ENCODE data around the gene OSBPL6.
"Not testable (repeated sequence)": the region's sequence is repeated elsewhere in the genome, so short reads cannot be mapped to it uniquely, and the experiment has no call there.

Gene OSBPL6
- total RNA-seq: 0.26 to 0.39 (median 0.35) reads per million in 3 donors

DNA sequence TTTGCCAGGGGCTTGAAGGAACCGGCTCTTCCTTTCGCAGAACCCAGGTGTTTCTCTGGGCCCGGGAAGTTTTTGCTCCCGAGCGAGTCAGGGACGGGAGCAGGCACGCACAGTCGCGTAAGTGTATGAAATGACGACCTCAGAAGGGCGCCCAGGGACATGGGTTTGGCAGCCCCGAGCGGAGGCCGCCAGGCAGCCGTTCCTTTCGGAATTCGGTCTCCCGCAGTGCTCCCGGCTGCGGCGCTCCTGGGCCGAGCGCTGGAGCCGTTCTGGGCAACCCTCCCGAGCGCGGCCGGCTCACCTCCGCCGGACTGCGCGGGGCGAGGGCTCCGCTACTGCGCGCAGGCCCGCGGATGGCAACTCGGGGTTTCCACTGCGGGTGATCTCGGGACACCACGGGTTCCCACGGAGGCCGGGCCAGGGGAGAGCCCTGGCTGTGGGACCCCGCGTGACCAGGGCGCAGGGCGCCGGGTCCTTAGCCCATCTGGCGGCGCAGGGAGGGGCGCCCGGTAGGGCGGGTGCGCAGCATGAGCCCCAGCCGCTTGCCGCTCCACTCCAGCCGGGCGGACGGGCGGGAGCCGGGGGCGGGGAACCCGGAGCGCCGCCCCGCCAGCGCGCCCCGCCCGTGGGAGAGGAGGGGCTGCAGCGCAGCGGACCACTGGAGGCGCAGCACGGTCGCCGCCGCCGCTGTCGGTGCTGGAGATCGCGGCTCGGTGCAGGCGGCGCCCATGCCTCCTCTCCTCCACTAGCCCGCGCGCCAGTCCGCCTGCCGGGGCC, at the start of gene OSBPL6:
TSS of gene OSBPL6 (plus strand) at position 690 of the 777 bp plus-strand sequence. CDS start 111,673 bp downstream, outside the sequence.
- H3K4me3 ChIP-seq (ENCODE audit: insufficient read depth, low read depth, low read length, poor library complexity, severe bottlenecking): peak within 1 kb of the TSS; percentile 64

DNA sequence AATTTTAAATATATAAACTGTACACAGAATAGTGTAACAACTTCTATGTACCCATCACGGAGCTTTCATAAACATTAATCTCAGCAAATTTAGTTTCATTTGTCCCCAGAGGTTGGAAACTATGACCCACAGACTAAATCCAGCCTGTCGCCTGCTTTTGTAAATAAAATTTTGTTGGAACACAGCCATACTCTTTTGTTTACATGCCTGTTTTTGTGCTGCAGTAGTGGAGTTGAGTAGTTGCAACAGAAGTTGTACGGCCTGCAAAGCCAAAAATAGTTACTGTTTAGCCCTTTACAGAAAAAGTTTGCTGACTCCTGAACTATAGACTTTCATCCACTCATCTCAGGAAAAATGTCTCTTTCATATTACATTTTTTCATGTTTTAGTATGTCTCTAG, 42.3 kb upstream of the OSBPL6 start:
- no peaks in the 10 kb centered on the region for H3K4me1 ChIP-seq (ENCODE audit: control insufficient read depth, insufficient read depth, low read length, poor library complexity, severe bottlenecking)
- no peaks in the 10 kb centered on the region for H3K36me3 ChIP-seq (ENCODE audit: control insufficient read depth, insufficient read depth, low read length)
- no peaks in the 10 kb centered on the region for H3K9me3 ChIP-seq (ENCODE audit: control insufficient read depth, low read length)
- H3K27me3 ChIP-seq (replicated peaks; ENCODE audit: control insufficient read depth, insufficient read depth, low read length, poor library complexity, severe bottlenecking): no peaks in the 10 kb centered on the region
- H3K27ac ChIP-seq (ENCODE audit: insufficient read depth, low read length, poor library complexity, severe bottlenecking): no peak overlapping the region
- DNase-seq: no peak
- H3K4me3 ChIP-seq (ENCODE audit: insufficient read depth, low read depth, low read length, poor library complexity, severe bottlenecking): no peak overlapping the region

More for the DNA sequence above, at the start of gene OSBPL6:
- no peak within 1 kb of the TSS for H3K27ac ChIP-seq (ENCODE audit: insufficient read depth, low read length, poor library complexity, severe bottlenecking)
- H3K9me3 ChIP-seq (ENCODE audit: control insufficient read depth, low read length): no peaks in the 10 kb centered on the region
- H3K4me1 ChIP-seq (ENCODE audit: control insufficient read depth, insufficient read depth, low read length, poor library complexity, severe bottlenecking): peaks cover 5% of the 10 kb centered on the region
- H3K36me3 ChIP-seq (ENCODE audit: control insufficient read depth, insufficient read depth, low read length): no peaks in the 10 kb centered on the region
- DNase-seq: peak in 2 of 3 donors; percentile 23 to 37
- peaks cover 26% of the 10 kb centered on the region for H3K27me3 ChIP-seq (replicated peaks; ENCODE audit: control insufficient read depth, insufficient read depth, low read length, poor library complexity, severe bottlenecking)

DNA sequence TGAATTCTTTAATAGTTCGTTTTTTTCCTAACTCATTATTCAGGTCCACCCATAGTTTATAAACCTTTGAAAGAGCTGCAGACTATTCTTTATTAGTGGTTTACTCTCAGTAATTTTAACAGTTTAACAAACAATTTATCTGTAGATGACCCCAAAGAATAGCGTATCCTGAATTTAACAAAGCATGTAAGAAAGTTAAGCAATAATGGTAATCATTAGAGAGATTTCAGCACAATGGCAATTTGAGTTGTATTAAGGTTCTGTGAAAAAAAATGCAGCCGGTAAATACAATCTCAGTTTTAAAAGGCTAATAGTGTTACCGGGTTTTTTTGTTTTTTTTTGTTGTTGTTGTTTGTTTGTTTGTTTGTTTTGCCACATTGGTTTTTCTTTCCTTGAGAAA, 41.8 kb upstream of the OSBPL6 start:
- no peaks in the 10 kb centered on the region for H3K4me1 ChIP-seq (ENCODE audit: control insufficient read depth, insufficient read depth, low read length, poor library complexity, severe bottlenecking)
- no peak for DNase-seq
- no peak overlapping the region for H3K27ac ChIP-seq (ENCODE audit: insufficient read depth, low read length, poor library complexity, severe bottlenecking)
- no peaks in the 10 kb centered on the region for H3K9me3 ChIP-seq (ENCODE audit: control insufficient read depth, low read length)
- H3K27me3 ChIP-seq (replicated peaks; ENCODE audit: control insufficient read depth, insufficient read depth, low read length, poor library complexity, severe bottlenecking): no peaks in the 10 kb centered on the region
- no peak overlapping the region for H3K4me3 ChIP-seq (ENCODE audit: insufficient read depth, low read depth, low read length, poor library complexity, severe bottlenecking)
- no peaks in the 10 kb centered on the region for H3K36me3 ChIP-seq (ENCODE audit: control insufficient read depth, insufficient read depth, low read length)

GRCh38 chr2:178152977-178153376, 41.3 kb upstream of the OSBPL6 start:
- DNase-seq: no peak

DNA sequence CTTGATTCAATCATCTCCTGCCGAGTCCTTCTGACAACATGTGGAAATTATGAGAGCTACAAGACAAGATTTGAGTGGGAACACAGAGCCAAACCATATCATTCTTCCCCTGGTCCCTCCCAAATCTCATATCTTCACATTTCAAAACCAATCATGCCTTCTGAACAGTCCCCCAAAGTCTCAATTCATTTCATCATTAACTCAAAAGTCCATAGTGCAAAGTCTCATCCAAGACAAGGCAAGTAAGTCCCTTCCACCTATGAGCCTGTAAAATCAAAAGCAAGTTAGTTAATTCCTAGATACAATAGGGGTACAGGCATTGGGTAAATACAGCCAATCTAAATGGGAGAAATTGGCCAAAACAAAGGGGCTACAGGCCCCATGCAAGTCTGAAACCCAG, 40.4 kb upstream of the OSBPL6 start:
- not testable (repeated sequence) for H3K4me3 ChIP-seq (ENCODE audit: insufficient read depth, low read depth, low read length, poor library complexity, severe bottlenecking); H3K27me3 ChIP-seq (replicated peaks; ENCODE audit: control insufficient read depth, insufficient read depth, low read length, poor library complexity, severe bottlenecking); H3K36me3 ChIP-seq (ENCODE audit: control insufficient read depth, insufficient read depth, low read length); H3K9me3 ChIP-seq (ENCODE audit: control insufficient read depth, low read length); DNase-seq; H3K4me1 ChIP-seq (ENCODE audit: control insufficient read depth, insufficient read depth, low read length, poor library complexity, severe bottlenecking); H3K27ac ChIP-seq (ENCODE audit: insufficient read depth, low read length, poor library complexity, severe bottlenecking)

More at GRCh38 chr2:178152977-178153376, 41.3 kb upstream of the OSBPL6 start:
- Histone ChIP-seq H3K27me3 (replicated peaks; ENCODE audit: control insufficient read depth, insufficient read depth, low read length, poor library complexity, severe bottlenecking) (no peaks in the 10 kb centered on the region), H3K36me3 (ENCODE audit: control insufficient read depth, insufficient read depth, low read length) (no peaks in the 10 kb centered on the region), H3K4me1 (ENCODE audit: control insufficient read depth, insufficient read depth, low read length, poor library complexity, severe bottlenecking) (no peaks in the 10 kb centered on the region), H3K9me3 (ENCODE audit: control insufficient read depth, low read length) (no peaks in the 10 kb centered on the region), H3K27ac (ENCODE audit: insufficient read depth, low read length, poor library complexity, severe bottlenecking) (no peak overlapping the region), H3K4me3 (ENCODE audit: insufficient read depth, low read depth, low read length, poor library complexity, severe bottlenecking) (no peak overlapping the region)

DNA sequence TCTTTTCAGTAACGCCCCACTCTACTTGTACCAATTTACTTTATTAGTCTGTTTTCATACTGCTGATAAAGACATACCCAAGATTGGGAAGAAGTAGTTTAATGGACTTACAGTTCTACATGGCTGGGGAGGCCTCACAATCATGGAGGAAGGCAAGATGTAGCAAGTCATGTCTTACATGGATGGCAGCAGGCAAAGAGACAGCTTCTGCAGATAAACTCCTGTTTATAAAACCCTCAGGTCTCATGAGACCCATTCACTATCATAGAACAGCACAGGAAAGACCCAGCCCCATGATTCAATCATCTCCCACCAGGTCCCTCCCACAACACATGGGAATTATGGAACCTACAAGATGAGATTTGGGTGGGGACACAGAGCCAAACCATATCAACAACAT, 38.8 kb upstream of the OSBPL6 start:
- H3K27me3 ChIP-seq (replicated peaks; ENCODE audit: control insufficient read depth, insufficient read depth, low read length, poor library complexity, severe bottlenecking): no peaks in the 10 kb centered on the region
- no peak for DNase-seq
- no peaks in the 10 kb centered on the region for H3K9me3 ChIP-seq (ENCODE audit: control insufficient read depth, low read length)
- no peak overlapping the region for H3K27ac ChIP-seq (ENCODE audit: insufficient read depth, low read length, poor library complexity, severe bottlenecking)
- H3K36me3 ChIP-seq (ENCODE audit: control insufficient read depth, insufficient read depth, low read length): no peaks in the 10 kb centered on the region
- H3K4me1 ChIP-seq (ENCODE audit: control insufficient read depth, insufficient read depth, low read length, poor library complexity, severe bottlenecking): no peaks in the 10 kb centered on the region
- no peak overlapping the region for H3K4me3 ChIP-seq (ENCODE audit: insufficient read depth, low read depth, low read length, poor library complexity, severe bottlenecking)

GRCh38 chr2:178157574-178157973, 36.7 kb upstream of the OSBPL6 start:
- no peak for DNase-seq
- no peak overlapping the region for H3K27ac ChIP-seq (ENCODE audit: insufficient read depth, low read length, poor library complexity, severe bottlenecking)
- no peak overlapping the region for H3K4me3 ChIP-seq (ENCODE audit: insufficient read depth, low read depth, low read length, poor library complexity, severe bottlenecking)
- H3K9me3 ChIP-seq (ENCODE audit: control insufficient read depth, low read length): no peaks in the 10 kb centered on the region
- no peaks in the 10 kb centered on the region for H3K4me1 ChIP-seq (ENCODE audit: control insufficient read depth, insufficient read depth, low read length, poor library complexity, severe bottlenecking)
- no peaks in the 10 kb centered on the region for H3K36me3 ChIP-seq (ENCODE audit: control insufficient read depth, insufficient read depth, low read length)
- no peaks in the 10 kb centered on the region for H3K27me3 ChIP-seq (replicated peaks; ENCODE audit: control insufficient read depth, insufficient read depth, low read length, poor library complexity, severe bottlenecking)

DNA sequence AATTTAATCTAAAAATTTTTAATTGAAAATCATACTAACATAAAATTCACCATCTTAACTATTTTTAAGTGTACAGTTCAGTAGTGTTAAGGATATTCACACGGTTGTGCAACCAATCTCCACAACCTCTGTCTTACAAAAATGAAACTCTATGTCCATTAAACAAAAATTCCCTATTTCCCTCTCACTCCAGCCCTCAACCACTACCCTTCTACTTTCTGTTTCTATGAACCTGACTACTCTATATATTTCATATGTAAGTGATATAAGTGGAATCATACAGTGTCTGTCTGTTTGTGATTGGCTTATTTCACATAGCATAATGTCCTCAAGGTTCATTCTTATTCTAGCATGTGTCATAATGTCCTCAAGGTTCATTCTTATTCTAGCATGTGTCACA, 34.3 kb upstream of the OSBPL6 start:
- DNase-seq: no peak
- no peaks in the 10 kb centered on the region for H3K27me3 ChIP-seq (replicated peaks; ENCODE audit: control insufficient read depth, insufficient read depth, low read length, poor library complexity, severe bottlenecking)
- H3K27ac ChIP-seq (ENCODE audit: insufficient read depth, low read length, poor library complexity, severe bottlenecking): no peak overlapping the region
- H3K4me1 ChIP-seq (ENCODE audit: control insufficient read depth, insufficient read depth, low read length, poor library complexity, severe bottlenecking): no peaks in the 10 kb centered on the region
- no peaks in the 10 kb centered on the region for H3K9me3 ChIP-seq (ENCODE audit: control insufficient read depth, low read length)
- H3K36me3 ChIP-seq (ENCODE audit: control insufficient read depth, insufficient read depth, low read length): no peaks in the 10 kb centered on the region
- H3K4me3 ChIP-seq (ENCODE audit: insufficient read depth, low read depth, low read length, poor library complexity, severe bottlenecking): no peak overlapping the region

DNA sequence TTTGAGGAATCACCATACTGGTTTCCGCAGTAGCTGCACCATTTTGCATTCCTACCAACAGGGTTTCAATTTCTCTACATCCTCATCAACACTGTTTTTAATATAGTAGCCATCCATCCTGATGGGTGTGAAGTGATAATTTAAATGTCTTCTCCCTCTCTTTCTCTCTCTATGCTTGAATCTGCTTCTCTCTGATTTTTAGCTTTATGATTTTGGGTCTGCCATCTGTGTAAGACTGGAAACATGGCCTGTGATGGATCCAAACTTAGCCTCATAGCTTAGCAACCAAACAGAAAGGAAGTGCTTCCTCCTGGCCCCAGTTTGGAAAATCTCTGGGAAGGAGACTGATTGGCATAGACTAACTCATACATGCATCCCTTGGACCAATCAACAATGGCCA, 33.7 kb upstream of the OSBPL6 start:
- no peak for DNase-seq
- no peaks in the 10 kb centered on the region for H3K27me3 ChIP-seq (replicated peaks; ENCODE audit: control insufficient read depth, insufficient read depth, low read length, poor library complexity, severe bottlenecking)
- no peaks in the 10 kb centered on the region for H3K9me3 ChIP-seq (ENCODE audit: control insufficient read depth, low read length)
- no peak overlapping the region for H3K4me3 ChIP-seq (ENCODE audit: insufficient read depth, low read depth, low read length, poor library complexity, severe bottlenecking)
- no peaks in the 10 kb centered on the region for H3K36me3 ChIP-seq (ENCODE audit: control insufficient read depth, insufficient read depth, low read length)
- H3K4me1 ChIP-seq (ENCODE audit: control insufficient read depth, insufficient read depth, low read length, poor library complexity, severe bottlenecking): no peaks in the 10 kb centered on the region
- no peak overlapping the region for H3K27ac ChIP-seq (ENCODE audit: insufficient read depth, low read length, poor library complexity, severe bottlenecking)

DNA sequence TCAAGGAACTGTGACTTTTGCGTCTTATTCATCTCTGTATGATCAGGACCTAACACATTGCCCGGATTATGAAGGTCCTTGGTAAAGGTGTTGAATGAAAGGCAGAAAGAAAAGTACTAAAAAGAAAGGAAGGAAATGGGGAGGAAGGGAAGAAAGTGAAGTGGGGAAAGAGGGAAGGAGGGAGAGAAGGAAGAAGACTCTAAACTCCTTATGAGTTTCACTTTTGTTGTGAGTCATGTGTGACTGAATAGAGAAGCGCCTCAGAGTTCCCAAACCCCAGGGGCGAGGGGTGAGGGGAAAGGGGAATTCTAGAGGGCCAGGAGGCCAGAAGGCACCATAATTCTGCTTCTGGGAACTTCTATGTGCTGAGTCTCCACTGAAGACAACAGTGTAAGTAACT, 30.9 kb upstream of the OSBPL6 start:
- no peaks in the 10 kb centered on the region for H3K27me3 ChIP-seq (replicated peaks; ENCODE audit: control insufficient read depth, insufficient read depth, low read length, poor library complexity, severe bottlenecking)
- no peaks in the 10 kb centered on the region for H3K4me1 ChIP-seq (ENCODE audit: control insufficient read depth, insufficient read depth, low read length, poor library complexity, severe bottlenecking)
- no peak overlapping the region for H3K27ac ChIP-seq (ENCODE audit: insufficient read depth, low read length, poor library complexity, severe bottlenecking)
- no peaks in the 10 kb centered on the region for H3K36me3 ChIP-seq (ENCODE audit: control insufficient read depth, insufficient read depth, low read length)
- H3K9me3 ChIP-seq (ENCODE audit: control insufficient read depth, low read length): no peaks in the 10 kb centered on the region
- H3K4me3 ChIP-seq (ENCODE audit: insufficient read depth, low read depth, low read length, poor library complexity, severe bottlenecking): no peak overlapping the region
- no peak for DNase-seq

Data from effector memory CD4-positive, alpha-beta T cell (primary cell).